Stimulated activated naive CD4-positive, alpha-beta T cell treated with Interleukin-2 at 50 U/mL for 16 hours (primary cell): ENCODE measurements around the gene TRPM1.

Source experiments
- DNase-seq: peaks from one replicate; lab custom pipeline; 2025; lab: John Stamatoyannopoulos, UW

Gene TRPM1

DNA sequence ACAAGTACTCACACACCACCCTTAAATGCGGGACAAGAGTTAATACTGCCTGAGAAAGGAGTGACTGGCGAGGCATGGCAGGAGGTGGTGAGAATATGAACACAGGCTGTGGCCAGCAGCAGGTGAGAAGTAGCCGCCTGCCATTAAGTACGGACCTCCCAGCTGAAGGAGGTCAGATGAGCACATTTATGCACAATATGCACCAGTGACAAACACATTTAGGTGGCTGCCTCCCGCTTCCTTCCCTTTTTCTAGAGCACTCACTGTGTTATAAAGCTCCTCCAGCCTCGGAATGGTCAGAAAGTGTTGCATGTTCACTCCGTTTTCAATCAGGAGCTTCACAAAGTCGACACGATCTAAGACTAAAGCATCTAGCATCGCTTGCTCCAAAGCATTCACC is 52.4 kb downstream of the TRPM1 start:
- DNase-seq: no peak

DNA sequence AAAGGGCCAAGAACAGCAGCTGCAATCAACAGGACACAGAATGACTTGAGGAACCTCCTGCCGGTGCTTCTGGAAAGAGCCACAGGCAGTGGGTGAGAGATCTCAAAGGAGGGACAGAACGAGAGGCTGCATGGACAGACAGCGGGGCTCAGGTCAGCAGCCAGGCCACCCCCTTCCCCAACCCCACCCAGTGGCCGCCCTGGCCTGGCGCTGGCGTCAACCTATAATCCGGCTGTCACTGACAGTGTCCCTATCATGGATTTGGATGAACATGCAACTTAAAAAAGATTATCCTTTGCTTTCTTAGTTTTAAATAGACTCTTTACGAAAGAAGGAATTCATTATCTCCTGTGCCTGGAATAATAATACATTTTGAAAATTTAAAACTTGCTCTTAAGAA is 54.1 kb downstream of the TRPM1 start:
- DNase-seq: no peak

DNA sequence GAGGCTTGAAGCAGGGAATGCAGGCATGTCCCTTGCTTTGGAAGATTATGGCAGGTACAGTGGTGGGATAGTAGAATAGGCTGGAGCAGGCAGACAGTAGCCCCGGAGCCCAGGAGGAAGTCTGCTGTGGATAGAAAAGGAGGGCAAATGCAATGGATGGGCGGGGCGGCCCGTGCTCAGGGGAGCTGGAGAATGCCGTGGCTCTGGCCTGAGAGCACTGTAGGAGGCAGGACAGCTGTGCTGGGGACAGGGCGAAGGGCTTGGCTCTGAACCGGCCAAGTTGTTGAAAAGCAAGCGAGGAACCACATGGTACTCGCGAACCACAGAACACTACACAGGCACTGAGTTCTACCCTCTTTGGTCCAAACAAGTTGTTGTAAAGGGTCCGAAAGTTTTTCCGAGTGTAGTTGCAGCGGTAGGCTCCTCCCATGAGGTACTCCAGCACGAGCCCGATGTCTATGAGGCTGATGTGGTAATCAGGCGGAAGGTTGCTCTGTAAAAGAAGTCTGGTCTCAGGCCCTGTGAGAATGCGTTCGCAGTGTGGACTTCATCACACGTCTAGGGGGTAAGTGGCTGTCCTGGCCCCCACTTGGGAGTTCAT is 54.7 kb downstream of the TRPM1 start:
- DNase-seq: no peak

DNA sequence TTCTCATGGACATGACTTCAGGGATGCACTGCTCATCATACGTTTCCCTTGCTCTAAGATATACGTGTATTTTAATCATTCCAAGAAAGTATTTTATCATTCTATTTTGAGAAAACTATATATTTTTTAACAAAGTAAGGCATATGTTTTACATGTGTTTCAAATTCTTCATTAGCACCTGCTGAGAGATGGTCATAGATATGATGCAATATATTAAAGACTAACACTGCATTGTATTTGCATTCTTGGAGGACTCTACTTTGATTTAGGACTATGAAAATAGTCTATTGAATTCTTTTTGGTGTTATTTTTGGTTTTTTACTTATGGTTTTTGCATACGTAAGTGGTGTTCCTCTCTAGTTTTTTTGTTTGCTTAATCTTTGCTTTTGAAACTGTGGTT is 55.9 kb downstream of the TRPM1 start:
- no peak for DNase-seq

DNA sequence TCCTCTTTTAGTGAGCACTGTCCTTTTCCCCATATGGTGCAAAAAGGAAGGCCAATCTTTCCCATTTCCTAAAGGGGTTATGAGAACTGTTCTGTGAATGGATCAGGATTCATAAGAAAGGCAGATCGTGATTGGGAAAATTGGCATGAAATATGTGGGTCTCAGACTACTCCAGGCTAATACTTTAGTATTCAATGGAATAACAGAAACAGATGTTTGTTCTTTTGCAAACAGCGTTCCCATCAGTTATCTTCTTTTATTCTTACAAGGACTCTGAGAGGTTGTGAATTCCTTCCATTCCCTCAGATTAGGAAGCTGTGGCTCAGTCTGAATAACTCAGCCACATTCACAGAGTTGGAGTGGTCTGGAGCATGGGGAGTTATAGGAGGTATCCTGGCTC is 58.8 kb downstream of the TRPM1 start:
- DNase-seq: no peak

DNA sequence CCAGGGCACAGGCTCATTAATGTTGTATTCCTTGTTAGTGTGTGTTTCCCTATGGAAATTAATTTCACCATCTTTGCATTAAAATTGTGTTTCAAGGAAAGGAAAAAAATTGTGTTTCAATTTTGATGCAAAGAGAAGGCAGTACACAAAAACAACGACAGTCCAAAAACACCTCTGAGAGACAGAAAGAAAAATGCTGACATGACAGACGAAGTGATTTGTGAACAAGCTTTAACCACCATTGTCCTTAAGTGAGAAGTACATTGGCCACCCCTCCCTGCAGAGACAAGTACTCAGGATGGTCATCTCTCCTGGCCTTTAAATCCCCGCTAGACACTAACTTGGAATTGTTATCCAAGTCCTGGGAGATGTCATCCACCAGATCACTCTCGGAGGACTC is 59.9 kb downstream of the TRPM1 start:
- DNase-seq: no peak

DNA sequence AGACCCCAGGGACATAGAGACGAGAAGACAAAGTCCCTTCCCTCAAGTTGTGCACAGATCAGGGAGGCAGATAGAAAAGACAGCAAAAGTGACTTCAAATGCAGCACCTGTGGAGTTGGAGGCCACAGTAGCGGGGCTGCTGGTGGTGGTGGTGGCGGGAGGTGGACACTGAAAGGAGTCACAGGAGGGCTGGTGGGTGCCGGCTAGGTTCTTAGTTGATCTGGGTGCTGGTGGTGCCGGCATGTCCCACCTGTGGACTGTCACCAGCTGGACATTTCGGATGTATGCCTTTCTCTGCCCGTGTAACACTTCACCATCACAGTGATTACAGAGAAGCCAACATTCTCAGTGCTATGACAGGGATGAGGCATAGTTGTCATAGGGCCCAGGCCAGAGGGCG is 60.9 kb downstream of the TRPM1 start:
- DNase-seq: no peak

DNA sequence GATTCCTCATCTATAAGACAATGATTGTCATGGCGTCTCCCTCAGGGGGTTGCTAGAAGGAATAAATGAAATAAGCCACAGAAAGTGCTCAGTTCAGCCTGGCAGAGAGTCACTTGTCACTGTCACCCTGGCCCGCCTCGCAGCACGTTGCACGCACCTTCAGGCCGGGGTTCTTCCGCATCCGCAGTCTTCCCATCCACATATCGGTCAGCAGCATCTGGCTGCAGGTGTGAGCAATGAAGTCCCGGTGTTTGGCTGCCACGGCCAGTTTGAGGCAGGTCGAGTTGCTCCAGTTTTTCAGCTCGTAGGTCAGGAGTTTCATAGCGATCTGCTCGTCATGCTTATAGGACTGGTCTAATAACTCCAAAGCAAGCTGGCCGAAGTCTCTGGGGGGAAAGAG is 61.6 kb downstream of the TRPM1 start:
- DNase-seq: no peak

DNA sequence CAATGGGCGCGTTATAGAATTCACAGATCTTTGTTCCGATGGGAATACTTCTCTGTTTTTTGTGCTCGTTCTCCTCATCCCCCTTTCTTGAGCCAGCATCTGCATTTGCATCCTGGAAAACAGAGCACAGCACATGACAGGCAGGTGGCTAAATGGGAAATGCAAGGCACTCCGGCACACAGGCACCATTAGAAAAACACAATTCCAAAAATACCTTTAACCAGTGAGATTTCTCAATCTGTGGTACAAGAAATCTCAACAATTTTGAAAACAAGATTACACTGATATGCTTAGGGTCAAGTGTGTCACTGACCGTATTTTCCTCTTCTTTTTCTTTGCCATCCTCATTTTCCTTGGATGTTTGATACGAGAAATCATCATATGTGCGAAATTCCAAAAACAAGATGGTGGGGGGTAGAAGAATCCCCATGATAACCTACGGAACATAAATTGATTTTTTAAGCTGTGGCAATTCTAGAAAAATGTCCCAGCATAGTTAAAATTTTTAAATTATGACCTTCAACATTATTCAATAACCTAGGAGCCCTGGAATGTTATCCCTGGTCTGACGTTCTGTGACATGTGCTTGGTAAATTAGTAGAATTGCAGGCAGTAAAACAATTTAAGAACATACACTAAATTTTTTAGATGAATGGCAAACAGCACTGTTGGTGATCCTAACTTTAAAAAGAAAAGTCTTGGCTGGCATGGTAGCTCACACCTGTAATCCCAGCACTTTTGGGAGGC is 63.6 kb downstream of the TRPM1 start:
- DNase-seq: no peak

DNA sequence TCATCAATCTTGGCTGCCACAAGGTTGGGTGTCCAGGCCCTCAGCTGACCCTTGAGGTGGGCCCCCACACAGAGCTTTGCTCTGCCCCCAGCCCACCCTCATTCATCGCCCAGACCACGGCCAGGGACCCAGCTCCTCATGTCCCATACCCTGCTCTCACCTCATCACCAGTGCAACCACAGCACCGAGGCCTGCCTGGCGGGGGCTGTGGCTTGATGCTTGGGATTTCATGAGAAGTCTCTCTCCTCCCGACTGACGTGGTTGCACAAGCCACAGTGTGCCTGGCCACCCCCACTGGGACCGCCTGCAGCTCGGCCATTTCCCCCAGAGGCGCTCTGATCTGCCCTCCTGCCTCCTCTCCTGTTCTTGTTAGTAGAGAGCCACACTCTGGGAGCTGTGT is 64.7 kb downstream of the TRPM1 start:
- DNase-seq: no peak

DNA sequence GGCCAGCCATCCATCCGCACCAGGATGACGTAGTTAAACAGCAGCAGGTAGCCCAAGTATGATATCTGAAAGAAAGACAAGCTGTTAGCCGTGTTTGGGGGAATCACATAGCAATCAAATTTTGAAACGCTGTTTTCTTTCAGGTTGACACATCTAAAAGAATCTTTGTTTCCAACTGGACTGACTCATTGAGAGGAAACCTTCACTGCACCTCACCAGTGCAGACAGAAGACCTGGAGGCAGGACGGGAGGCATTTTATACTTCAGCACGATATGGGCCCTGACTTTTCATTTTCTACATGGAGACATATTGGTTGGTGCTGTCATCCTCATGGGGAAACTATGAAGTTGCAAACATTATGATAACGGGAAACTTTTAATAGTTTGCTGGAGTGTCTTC is 65.9 kb downstream of the TRPM1 start:
- DNase-seq: no peak

DNA sequence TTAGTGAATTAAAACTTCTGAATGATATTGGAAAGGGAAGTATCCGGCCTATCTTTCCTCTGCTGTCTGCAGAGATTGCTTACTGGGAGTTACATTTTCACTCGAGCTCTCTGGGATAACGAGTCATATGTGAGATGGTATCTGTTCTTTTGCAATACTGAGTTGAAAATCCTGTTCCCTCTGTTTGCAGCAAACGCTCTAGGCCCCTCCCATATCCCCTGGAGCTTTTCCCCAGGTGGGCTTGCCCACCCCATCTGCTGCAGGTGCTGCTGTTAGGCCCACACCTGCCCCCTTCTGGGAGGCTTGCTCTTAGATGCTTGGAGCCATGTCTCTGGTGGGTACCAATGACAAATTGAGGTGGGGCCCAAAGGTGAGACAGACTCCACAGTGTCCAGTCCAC is 67.4 kb downstream of the TRPM1 start:
- no peak for DNase-seq

DNA sequence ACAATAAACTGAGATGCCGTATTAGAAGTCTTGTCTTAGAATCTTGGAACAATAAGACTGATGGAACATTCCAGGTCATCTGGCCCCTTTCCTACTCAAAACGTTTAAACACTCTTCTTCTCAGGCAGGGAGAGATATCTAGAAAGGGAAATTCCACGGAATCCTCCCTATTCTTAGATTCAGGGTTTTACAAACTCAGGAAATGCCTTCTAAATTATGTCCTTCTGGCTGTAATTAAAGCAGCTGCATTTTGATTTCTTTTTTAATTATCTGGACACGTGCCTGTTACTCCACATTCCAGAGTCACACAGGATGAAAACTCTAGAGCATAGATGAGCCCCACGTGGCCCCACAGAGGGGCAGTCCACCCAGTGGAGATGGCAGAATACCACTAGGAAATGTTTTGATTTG is 68.6 kb downstream of the TRPM1 start:
- DNase-seq: no peak

DNA sequence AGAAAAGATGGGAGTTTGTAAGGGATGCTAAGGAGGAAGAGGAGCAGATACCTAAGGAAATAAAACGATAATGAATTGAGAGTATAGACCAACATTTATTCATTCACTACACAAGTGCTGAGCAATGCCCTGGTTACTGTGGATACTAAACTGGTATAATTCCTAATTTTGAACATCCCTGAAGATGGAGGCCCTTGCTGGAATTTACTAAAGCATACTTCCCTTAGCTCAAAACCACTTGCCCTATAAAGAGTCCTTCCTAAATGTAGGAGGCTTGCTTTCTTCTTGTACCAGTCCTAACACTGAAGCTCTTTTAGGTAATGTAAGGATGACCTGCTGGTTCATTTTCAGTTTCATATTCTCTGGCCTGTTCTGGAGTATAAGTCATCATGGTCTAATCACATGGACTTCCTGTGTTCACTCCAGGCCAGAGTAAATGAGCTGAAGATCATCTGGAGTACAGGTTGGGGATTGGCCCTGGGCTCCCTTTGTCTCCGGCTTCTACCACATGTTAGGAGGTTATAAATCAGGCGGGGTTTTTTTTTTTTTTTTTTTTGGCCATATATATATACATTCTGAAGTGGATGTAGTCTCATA is 70.0 kb downstream of the TRPM1 start:
- DNase-seq: no peak

DNA sequence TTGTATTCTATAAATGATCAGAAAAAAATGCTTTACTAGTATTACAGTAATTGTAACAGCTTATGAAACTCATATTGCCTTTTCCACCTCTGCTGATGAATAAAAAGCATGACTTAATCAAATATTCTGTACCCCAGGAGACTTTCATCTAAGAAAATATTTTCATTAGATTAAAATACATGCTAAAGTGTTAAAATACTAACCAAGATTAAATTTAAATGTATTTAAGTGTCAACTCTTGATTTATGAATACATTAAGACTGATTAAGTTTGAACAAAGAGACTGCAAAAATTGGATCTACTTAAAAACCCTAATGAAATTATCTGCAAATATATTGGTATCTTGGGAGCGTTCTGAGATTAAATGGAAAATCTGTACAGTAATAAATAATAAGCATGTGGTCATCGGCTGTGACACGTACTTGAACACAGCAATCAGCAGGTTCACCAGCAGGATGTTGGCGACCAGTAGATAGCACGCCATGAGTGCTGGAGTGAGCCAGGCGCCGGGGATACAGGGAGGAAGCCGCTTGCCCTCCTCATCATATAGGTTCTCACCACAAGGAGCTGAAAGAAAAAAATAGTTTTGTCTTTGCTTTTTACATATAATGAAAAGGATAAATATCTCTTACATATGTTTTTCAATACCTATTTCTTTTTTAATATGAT is 73.5 kb downstream of the TRPM1 start:
- no peak for DNase-seq

DNA sequence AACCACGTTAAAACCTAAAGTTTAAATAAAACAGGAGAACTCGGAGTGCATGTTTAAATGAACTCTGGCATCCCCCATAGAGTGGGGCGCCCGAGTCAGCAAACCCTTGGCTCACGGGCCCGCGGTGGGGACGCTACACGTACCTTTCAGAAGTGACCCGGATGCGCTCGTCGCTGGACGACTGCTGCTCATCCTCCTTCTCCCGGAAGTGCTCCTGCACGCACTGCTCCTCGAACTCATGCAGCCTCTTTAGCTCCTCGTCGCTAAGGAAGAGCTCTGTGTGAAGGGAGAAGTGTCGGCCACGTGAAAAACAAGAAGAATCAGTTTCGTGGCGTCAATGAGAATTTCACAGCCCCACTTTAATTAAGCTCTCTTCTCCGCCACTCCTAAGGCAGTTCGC is 75.5 kb downstream of the TRPM1 start:
- no peak for DNase-seq

DNA sequence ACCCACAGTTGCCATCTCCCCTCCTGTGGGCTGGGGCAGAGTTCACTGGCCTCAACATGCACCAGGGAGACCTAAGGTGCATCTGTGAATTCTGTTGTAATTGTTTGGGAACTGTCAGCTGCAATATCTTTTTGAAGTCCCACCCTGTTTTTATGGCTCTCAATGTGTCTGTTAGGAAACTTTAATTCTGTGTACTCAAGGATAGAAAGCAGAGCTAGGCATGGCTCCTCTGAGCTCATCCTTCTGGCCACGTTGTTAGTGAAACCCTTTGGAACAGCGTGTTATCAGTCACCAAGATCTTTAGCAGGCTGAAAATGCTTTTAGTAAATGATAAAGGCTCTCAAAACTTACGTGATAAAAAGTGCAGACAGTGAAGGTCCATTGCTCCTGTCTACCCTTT is 76.5 kb downstream of the TRPM1 start:
- DNase-seq: no peak

DNA sequence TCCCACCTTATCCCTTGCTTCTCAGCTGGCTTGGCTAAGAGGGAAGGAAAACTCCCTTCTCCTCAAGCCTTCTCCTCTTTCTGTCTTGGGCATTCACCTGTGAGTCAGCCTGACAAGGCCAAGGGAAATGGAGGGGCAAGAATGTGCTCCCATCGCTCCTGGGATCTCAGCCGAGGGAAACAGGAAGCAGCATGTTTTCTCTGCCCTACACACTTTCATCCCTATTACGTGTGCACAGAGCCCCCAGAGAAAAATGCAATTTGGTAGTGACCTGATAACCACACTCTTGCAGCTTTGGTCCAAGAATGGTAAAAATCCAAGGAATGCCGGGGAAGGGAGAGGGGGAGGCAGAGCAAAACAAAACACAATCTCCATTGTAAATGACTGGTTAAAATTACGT is 77.2 kb downstream of the TRPM1 start:
- no peak for DNase-seq

DNA sequence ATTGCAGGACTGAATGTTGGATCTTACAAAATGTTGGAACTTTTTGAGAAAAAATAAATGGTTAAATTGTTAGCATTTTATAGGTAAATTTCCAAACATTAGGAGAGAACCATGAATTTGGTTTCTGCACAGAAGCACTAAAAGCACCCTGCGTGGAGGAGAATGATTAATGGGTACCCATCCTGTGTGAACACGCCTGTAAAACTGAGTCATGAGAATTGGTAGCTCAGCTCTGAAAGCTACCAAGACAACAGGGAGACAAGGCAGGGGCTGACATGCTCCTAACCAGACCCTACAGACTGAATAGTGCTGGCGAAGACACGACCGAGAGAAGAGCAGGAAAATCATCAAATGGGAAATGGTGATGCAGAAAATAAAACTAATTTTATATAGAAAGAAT is 77.7 kb downstream of the TRPM1 start:
- DNase-seq: no peak

DNA sequence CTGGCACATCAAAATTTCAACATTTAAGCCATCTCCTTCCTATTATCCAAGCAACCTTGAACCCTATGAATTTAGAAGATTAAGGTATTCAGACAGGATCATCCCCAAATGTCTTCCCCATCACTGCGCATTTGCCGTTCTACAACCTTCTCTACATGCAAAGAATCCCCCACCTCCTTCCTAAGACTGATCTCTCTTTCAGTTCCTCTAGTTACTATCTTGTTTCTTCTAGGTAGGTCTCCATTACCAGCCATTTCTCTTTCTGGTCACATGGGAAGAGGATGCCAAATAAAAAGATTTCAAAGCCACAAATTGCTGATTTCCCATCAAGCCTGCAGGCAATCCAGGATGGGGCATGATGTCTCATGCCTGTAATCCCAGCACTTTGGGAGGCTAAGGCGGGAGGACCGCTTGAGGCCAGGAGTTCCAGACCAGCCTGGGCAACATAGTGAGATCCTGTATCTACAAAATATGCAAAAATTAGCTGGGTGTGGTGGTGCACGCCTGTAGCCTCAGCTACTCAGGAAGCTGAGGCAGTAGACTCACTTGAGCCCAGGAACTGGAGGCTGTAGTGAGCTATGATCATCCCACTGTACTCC is 80.4 kb downstream of the TRPM1 start:
- DNase-seq: no peak

DNA sequence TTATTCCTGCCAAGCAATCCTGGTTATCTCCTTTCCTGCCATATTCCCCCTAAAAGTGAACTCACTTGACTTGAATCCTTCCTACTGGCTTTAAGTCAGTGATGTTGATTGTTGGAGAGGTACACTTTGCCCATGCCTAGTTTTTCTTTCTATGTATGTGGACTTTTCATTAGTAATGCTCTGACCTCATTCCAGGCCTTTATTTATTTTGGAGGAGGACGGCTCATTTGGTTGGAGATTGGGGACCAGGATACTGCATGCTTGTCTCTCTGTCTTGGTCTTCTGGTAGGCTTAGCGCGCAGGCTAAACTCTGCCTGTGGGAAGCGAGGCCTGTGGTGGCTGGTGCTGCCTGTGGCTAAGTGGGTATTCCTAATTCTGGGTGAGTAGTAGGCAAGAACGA is 81.0 kb downstream of the TRPM1 start:
- DNase-seq: no peak

DNA sequence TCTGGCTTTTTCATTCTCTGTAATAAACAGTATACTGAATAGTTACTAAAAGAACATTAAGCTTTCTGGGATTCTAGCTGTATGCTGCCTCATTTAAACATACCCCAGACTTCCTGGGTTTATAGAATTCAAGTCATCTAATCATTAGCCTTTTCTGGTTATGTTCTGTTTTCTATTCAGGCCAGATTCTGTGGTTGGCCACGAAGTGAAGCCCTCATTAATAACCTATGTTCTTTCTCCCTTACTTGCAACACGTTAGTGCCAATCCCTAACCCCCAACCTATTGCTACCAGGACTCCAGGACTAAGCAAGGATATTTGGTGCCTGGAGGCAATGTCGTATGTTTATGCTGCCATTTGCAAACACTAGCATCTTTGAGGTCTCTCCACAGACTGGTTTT is 81.5 kb downstream of the TRPM1 start:
- DNase-seq: no peak

DNA sequence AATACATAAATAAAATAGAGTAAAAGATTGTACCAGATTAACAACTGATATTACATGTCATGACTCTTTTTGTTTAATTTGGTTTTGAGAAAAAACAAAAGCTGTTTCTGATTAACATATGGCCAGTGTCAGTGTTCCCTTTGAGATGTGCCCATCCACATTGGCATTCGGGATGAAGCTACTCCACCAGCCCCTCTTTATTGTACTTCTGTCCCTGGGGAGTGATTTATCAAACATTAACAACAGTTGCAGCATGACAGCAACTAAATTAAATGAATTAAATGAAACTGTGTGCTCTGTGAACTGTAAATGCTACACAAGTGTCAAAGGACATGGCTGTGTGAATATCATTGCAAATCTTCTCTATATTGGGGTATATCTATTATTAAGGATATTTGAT is 84.2 kb downstream of the TRPM1 start:
- no peak for DNase-seq
